Caco-2 (cell line): Measurements from ENCODE around the gene CHI3L1. TPM values are rescaled to one million over a fixed set of nuclear protein-coding genes. Genes with fewer than 3 reads are reported as not detected.
A peak's percentile ranks its signal among the peaks of the same experiment; 100 is the strongest.

Source experiments
- BruUV-seq: library from RNA; stranded (reverse); fragments of 400-500 nt; replicated peaks from 2 replicates; lab custom pipeline; 2021; lab: Mats Ljungman, UMichigan
- CTCF ChIA-PET: fragments of 300-600 bp; sonication (Branson Sonifier 250); formaldehyde crosslinking; loops from one replicate; lab custom pipeline; 2022; ENCODE audit warnings: antibody characterized with exemption; lab: Charles Lee
- POLR2A ChIA-PET: fragments of 300-600 bp; sonication (Branson Sonifier 250); formaldehyde crosslinking; loops from one replicate; lab custom pipeline; 2022; ENCODE audit warnings: antibody characterized with exemption; lab: Charles Lee
- DNase-seq, 2 experiments: peaks; one replicate each; pipeline versions ENCODE4 v3.0.0 to v3.0.0-alpha.2; 2020 to 2022
- H3K27me3 ChIP-seq: replicated peaks from 2 replicates; pipeline ENCODE4 v1.6.0; 2011; ENCODE audit warnings: low read length; ENCODE audit not compliant: control insufficient read depth, insufficient read depth
- H3K36me3 ChIP-seq: 2 replicates; pipeline ENCODE4 v1.5.1; 2011; ENCODE audit warnings: low read length; ENCODE audit not compliant: control insufficient read depth, insufficient read depth
- H3K4me1 ChIP-seq: fragments of 250-450 bp; sonication (Bioruptor Pico); 2 replicates; pipeline ENCODE4 v1.5.1; 2020; ENCODE audit warnings: mild to moderate bottlenecking
- H3K4me3 ChIP-seq: 2 replicates; pipeline ENCODE4 v1.5.1; 2011; ENCODE audit warnings: low read depth, mild to moderate bottlenecking, control low read depth, low read length
- H3K9me3 ChIP-seq: fragments of 250-450 bp; sonication (Bioruptor Pico); 2 replicates; pipeline ENCODE4 v1.5.1; 2020; ENCODE audit warnings: mild to moderate bottlenecking, moderate library complexity
- H3K27ac Mint-ChIP-seq: one replicate; pipeline ENCODE4 v1.8.0; 2022; ENCODE audit warnings: mixed read lengths; ENCODE audit not compliant: unreplicated experiment
- H3K27me3 Mint-ChIP-seq: one replicate; pipeline ENCODE4 v1.8.0; 2022; ENCODE audit warnings: mixed read lengths; ENCODE audit not compliant: insufficient read depth, unreplicated experiment
- H3K36me3 Mint-ChIP-seq: one replicate; pipeline ENCODE4 v1.8.0; 2022; ENCODE audit warnings: mild to moderate bottlenecking, mixed read lengths; ENCODE audit not compliant: insufficient read depth, unreplicated experiment
- H3K4me1 Mint-ChIP-seq: one replicate; pipeline ENCODE4 v1.8.0; 2022; ENCODE audit warnings: low read depth, mixed read lengths; ENCODE audit not compliant: unreplicated experiment
- H3K4me3 Mint-ChIP-seq: one replicate; pipeline ENCODE4 v1.8.0; 2022; ENCODE audit warnings: mild to moderate bottlenecking, moderate library complexity, mixed read lengths; ENCODE audit not compliant: unreplicated experiment
- H3K9me3 Mint-ChIP-seq: one replicate; pipeline ENCODE4 v1.8.0; 2022; ENCODE audit warnings: mixed read lengths; ENCODE audit not compliant: unreplicated experiment
- CTCF ChIP-seq, 2 experiments: fragments of 200-600 bp in 1 of 2; IDR thresholded peaks; 1 replicate in 1 of 2; 2 replicates in 1 of 2; pipeline versions ENCODE4 v1.5.1 to v1.8.0; 2011 to 2022; ENCODE audit warnings: antibody characterized with exemption in 1 of 2, control low read depth in 1 of 2, inconsistent platforms in 1 of 2, low read depth in 1 of 2, low read length in 1 of 2, mild to moderate bottlenecking in 1 of 2, moderate library complexity in 1 of 2; ENCODE audit not compliant: insufficient read depth in 1 of 2, severe bottlenecking in 1 of 2, unreplicated experiment in 1 of 2
- intact Hi-C: fragments of 100-400 bp; cut with micrococcal nuclease; formaldehyde crosslinking; loops from one replicate; pipeline ENCODE4 v1.10.0; 2022; ENCODE audit not compliant: unreplicated experiment
- total RNA-seq: library from RNA; stranded (reverse); gene quantifications from 2 replicates; pipeline ENCODE4 v1.2.3, GENCODE V29; 2022

CHI3L1 gene
- total RNA-seq, 1 experiment from 2014 or later: 235 TPM

GRCh38 chr1:203176273-203177035 lies 10.1 kb downstream of the CHI3L1 start:
- DNase-seq: no peak
- Mint-ChIP-seq H3K27ac (peak overlapping the region; percentile 95), H3K9me3 (no peaks in the 10 kb centered on the region), H3K27me3 (no peaks in the 10 kb centered on the region), H3K4me1 (peaks cover 72% of the 10 kb centered on the region), H3K36me3 (peaks cover 62% of the 10 kb centered on the region), H3K4me3 (no peak overlapping the region)
- Histone ChIP-seq H3K9me3 (no peaks in the 10 kb centered on the region), H3K4me3 (no peak overlapping the region), H3K27me3 (no peaks in the 10 kb centered on the region), H3K36me3 (no peaks in the 10 kb centered on the region), H3K4me1 (peaks cover 74% of the 10 kb centered on the region)
- POLR2A ChIA-PET: no interaction called here
- intact Hi-C loops: no loop called here
- no peak for TF ChIP-seq CTCF (IDR thresholded peaks at IDR 0.05; ENCODE audit: insufficient read depth in 1 of 2, low read depth in 1 of 2, low read length in 1 of 2, severe bottlenecking in 1 of 2, unreplicated experiment in 1 of 2)
- CTCF ChIA-PET: interaction anchor here (1.0 kb wide), 1 partner anchor 40 kb away, joined by 3 read pairs; no protein-coding TSS in a partner anchor
- BruUV-seq: no TSS peak

- peaks cover 74% of the 10 kb centered on the region for H3K4me1 ChIP-seq
- ChIA-PET CTCF (interaction anchor here (1.0 kb wide), 1 partner anchor 40 kb away, joined by 3 read pairs; no protein-coding TSS in a partner anchor), POLR2A (no interaction called here)
- intact Hi-C loops: no loop called here
- no peak for DNase-seq
- H3K36me3 ChIP-seq: no peaks in the 10 kb centered on the region
- no peaks in the 10 kb centered on the region for H3K9me3 ChIP-seq
- H3K4me3 ChIP-seq: no peak overlapping the region
- Mint-ChIP-seq H3K4me3 (no peak overlapping the region), H3K36me3 (peaks cover 65% of the 10 kb centered on the region), H3K9me3 (no peaks in the 10 kb centered on the region), H3K4me1 (peaks cover 69% of the 10 kb centered on the region), H3K27ac (peak overlapping the region; percentile 95), H3K27me3 (no peaks in the 10 kb centered on the region)
- TF ChIP-seq CTCF (IDR thresholded peaks at IDR 0.05; ENCODE audit: insufficient read depth in 1 of 2, low read depth in 1 of 2, low read length in 1 of 2, severe bottlenecking in 1 of 2, unreplicated experiment in 1 of 2): no peak
- H3K27me3 ChIP-seq: no peaks in the 10 kb centered on the region
- no TSS peak for BruUV-seq
These were observed 10.7 kb downstream of the CHI3L1 start for GRCh38 chr1:203175827-203176241.

GRCh38 chr1:203175237-203175826 lies 11.2 kb downstream of the CHI3L1 start, which contains the start of gene MYBPH:
Gene MYBPH (minus strand): TSS chr1:203175826. CDS start chr1:203175755, 71 bp downstream.
- Mint-ChIP-seq H3K36me3 (peaks cover 65% of the 10 kb centered on the region), H3K4me1 (peaks cover 64% of the 10 kb centered on the region), H3K9me3 (no peaks in the 10 kb centered on the region), H3K27ac (peak within 1 kb of the TSS; percentile 95), H3K4me3 (peak within 1 kb of the TSS; percentile 47), H3K27me3 (no peaks in the 10 kb centered on the region)
- ChIA-PET CTCF (no interaction called here), POLR2A (no interaction called here)
- no TSS peak for BruUV-seq
- no peak within 1 kb of the TSS for H3K4me3 ChIP-seq
- H3K36me3 ChIP-seq: no peaks in the 10 kb centered on the region
- H3K9me3 ChIP-seq: no peaks in the 10 kb centered on the region
- TF ChIP-seq CTCF (IDR thresholded peaks at IDR 0.05; ENCODE audit: insufficient read depth in 1 of 2, low read depth in 1 of 2, low read length in 1 of 2, severe bottlenecking in 1 of 2, unreplicated experiment in 1 of 2): no peak
- no peak for DNase-seq
- no peaks in the 10 kb centered on the region for H3K27me3 ChIP-seq
- intact Hi-C loops: no loop called here
- H3K4me1 ChIP-seq: peaks cover 78% of the 10 kb centered on the region
